ENCODE measurements around the gene SHTN1. TPM values are rescaled to one million over a fixed set of nuclear protein-coding genes. Genes with fewer than 3 reads are reported as not detected.

Gene SHTN1, protein sequence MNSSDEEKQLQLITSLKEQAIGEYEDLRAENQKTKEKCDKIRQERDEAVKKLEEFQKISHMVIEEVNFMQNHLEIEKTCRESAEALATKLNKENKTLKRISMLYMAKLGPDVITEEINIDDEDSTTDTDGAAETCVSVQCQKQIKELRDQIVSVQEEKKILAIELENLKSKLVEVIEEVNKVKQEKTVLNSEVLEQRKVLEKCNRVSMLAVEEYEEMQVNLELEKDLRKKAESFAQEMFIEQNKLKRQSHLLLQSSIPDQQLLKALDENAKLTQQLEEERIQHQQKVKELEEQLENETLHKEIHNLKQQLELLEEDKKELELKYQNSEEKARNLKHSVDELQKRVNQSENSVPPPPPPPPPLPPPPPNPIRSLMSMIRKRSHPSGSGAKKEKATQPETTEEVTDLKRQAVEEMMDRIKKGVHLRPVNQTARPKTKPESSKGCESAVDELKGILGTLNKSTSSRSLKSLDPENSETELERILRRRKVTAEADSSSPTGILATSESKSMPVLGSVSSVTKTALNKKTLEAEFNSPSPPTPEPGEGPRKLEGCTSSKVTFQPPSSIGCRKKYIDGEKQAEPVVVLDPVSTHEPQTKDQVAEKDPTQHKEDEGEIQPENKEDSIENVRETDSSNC
- total RNA-seq: 10 to 100 TPM; 33.6 to 34.1 TPM
- long read RNA-seq, full-length matches to known transcripts: 25 of 36 reads
- long read RNA-seq, partial matches to known transcripts: 6 of 36 reads
- long read RNA-seq, other reads (novel, unspliced or antisense): 5 of 36 reads

DNA sequence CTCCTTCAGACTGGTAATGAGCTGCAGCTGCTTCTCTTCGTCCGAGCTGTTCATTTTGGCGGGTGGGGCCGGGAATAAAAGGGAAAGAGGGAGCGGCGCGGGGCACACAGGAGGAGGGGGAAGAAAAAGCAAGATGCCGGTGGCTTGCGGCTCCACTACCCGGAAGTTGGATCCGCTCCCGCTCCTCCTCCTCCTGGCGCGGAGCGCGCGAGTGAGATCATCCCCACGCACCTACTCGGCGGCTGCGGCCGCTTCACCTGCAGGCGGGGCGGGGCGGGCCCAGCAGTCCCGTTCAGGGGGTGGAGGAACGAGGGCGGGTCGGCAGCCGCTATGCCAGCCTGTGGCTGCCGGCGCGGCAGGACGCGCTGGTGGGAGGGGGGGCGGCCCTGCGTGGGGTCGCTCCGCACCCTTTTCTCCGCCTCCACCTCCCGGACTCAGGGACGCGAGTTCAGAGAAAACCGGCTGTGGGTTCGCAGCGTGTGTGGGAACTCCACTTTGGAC is at the start of gene SHTN1:
Gene SHTN1 (minus strand): TSS at position 162 of the 501 bp plus-strand sequence. CDS start 108 bp downstream, at position 54.
- peak; percentile 88 to 91 for DNase-seq
- intact Hi-C loops (cut with DNase I, micrococcal nuclease): no loop called here
- peak; percentile 95 for ATAC-seq

DNA sequence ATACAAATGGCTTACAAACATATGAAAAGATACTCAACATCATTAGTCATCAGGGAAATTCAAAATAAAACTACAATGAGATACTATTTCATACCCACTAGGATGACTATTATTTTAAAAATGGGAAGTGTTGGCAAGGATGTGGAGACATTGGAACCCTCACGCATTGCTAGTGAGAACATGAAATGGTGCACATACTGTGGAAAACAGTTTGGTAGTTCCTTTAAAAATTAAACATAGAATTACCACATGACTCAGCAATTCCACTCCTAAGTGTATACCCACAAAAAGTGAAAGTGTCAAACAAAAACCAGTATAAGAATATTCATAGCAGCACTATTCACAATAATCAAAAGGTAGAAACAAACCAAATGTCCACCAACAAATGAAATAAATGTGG is 48.5 kb upstream of the SHTN1 start:
- DNase-seq (no peak), ATAC-seq (no peak)
- intact Hi-C loops (cut with DNase I, micrococcal nuclease): no loop called here

DNA sequence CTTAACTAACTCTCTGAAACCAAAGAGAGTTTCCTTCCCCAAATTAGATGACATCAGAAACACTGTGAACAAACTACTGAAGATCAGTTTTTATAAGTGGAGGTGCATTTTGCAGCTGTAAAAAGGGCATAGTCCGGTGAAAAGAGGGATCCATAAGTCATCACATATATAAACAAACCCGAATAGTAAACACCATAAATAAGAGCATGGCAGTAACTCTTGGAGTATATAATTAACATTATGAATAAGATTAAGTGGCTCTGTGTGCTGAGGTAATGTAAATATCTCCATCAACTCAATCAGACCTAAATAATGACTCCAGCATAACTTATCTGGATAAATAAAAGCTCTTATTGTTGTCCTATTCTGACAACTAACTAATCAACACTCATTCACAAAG is 43.0 kb upstream of the SHTN1 start:
- intact Hi-C loops (cut with DNase I, micrococcal nuclease): no loop called here
- no peak for ATAC-seq
- no peak for DNase-seq

DNA sequence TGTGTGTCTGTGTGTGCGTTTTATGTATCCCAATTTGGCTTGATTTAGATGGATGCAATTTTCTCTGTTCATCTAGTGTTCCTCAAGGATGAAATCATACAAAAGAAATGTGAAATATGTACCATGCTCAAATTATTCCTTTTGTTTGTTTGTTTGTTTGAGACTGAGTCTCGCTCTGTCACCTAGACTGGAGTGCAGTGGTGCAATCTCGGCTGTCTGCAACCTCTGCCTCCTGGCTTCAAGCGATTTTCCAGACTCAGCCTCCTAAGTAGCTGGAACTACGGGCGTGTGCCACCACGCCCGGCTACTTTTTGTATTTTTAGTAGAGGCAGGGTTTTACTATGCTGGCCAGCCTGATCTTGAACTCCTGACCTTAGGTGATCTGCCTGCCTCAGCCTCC is 11.3 kb upstream of the SHTN1 start:
- no peak for ATAC-seq
- DNase-seq: no peak
- intact Hi-C loops (cut with DNase I, micrococcal nuclease): no loop called here

DNA sequence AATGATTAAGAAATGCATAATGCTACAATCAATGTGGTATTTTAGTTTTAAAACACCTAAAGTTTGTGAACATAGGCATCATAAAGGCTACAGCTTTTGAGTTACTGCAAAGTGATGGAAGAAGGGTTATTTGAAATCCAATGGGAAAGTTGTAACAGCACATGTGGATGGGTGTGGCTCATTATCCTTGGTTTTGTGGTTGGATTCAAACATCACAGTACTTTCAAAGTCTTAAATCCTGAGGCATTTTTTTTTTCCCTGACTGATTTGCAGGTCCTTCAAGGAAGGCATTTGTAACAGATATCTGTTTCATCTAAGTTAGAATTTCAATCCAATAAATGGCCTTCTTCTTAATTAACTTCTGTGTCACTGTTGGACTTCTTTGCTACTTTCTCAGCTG is 9.8 kb upstream of the SHTN1 start:
- DNase-seq: no peak
- ATAC-seq: no peak
- intact Hi-C loops (cut with DNase I, micrococcal nuclease): no loop called here

DNA sequence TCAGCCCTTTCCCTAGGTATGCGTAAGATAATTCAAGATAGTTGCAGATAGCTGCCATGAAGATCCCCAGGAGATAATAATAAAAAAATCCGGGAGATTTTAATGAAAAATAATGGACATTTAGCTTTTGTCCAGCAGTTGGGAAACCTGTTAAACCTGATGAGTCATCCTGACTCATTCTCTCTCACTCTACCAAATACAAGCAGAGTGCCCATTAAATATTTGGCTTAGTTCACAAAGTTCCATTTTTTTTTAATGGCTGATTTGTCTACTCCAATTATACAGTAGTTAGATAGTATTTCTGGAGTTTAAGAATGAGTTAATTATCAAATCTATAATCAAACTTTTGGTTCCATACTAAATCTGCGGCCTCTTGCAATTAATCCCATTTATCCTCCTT is 2.1 kb upstream of the SHTN1 start:
- no peak for DNase-seq
- no peak for ATAC-seq
- intact Hi-C loops (cut with DNase I, micrococcal nuclease): no loop called here

DNA sequence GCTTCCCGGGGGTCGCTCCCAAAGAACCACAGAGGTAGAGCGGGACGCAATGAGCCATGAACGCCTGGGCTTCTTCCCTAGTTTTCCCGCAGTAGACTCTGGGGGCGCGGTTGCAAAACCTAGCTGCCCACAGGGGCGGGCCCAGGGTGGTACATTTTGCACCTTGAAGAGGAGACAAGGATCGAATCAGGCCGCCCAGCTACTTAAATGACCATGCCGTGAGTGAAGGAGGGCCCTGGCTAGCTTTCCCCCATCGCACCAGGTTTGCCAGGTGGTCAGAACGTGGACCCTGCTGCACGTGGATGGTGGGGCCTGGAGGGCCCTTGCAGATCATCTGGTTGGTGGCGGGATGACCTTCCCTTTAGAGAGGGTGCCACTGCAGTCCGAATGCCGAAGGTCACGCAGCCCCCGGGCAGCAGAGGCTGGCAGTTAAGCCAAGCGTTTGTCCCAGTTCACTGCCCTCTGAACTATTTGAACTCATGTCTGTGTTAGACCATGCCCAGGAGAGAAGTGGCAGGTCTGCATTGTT is 604 bp upstream of the SHTN1 start:
- ATAC-seq (peak; percentile 16), DNase-seq (peak in 1 of 2 donors; percentile 30)
- intact Hi-C loops (cut with DNase I, micrococcal nuclease): no loop called here

DNA sequence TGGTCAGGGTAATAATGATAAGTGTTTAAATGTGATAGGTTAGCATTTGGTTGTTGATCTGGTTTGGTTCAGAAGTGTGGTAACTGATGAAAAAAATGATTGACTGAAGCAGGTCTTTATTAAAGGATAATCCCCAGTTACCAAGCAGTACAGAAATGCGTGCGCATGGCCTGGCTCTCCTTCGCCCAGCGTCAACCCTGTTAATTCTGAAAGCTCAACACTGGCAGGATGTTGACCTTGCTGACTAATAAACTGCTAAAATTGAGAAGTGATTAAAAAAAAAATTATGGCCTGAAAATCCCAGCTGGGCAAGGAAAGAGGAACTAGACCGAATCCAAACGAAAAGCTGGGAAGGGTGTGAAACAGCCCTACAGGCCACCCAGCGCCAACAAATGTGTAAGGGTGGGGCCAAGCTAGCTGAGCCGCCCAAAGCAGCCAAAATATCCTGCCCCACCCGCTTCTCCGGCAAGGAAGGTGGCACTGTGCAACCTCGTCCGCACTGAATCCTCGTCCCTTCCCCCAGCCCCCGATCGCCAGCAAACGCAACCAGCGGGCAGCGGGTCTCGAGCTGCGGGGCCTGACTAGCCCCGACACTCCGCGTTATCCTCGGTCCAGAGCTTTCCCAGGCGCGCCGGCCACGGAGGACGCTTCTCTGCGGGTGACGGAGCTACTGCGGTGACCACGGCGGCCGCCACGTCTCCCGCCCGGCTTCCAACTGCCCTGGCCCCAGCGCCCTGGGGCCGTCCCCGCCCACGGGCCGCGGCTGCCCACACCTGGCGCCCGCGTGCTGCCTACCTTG is 561 bp downstream of the SHTN1 start:
- peak; percentile 70 to 73 for DNase-seq
- ATAC-seq: peak; percentile 75
- intact Hi-C loops (cut with DNase I, micrococcal nuclease): no loop called here

DNA sequence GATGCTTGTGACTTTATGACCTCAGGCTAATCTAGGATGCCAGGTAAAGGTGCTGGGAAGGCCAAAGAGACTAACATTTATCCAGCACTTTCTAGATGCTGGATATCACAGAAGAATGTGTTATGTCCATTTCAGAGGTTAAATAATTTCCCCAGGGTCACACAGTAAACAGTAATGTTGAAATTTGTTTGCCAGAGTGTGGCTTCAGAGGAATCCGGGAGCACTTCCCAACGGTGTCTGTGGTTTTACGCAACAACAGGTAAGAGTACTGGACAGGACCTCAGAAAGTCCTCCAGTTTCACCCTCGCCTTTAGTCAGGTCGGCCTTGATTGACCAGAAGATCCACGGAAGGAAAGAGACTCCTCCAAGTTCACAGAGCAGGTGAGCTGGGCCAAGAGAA is 1.7 kb downstream of the SHTN1 start:
- intact Hi-C loops (cut with DNase I, micrococcal nuclease): no loop called here
- DNase-seq (no peak), ATAC-seq (no peak)

DNA sequence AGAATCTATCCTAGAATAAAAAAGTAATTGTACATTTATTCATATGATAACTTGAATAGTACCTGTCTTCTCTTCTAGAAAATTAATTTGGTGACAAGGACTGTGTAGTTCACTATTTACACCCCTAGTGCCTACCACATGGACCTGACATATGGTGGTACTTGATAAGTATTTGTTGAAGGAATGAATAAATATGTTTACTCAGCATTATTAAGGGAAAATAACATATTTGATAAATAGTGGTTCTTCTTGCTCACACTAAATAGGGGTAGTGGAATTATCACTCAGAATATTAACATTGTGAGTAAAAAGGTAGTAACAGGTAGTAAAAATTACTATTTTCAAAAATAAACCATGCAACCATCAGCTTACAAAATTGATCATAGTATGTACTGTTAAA is 2.8 kb downstream of the SHTN1 start:
- ATAC-seq (no peak), DNase-seq (no peak)
- intact Hi-C loops (cut with DNase I, micrococcal nuclease): no loop called here

DNA sequence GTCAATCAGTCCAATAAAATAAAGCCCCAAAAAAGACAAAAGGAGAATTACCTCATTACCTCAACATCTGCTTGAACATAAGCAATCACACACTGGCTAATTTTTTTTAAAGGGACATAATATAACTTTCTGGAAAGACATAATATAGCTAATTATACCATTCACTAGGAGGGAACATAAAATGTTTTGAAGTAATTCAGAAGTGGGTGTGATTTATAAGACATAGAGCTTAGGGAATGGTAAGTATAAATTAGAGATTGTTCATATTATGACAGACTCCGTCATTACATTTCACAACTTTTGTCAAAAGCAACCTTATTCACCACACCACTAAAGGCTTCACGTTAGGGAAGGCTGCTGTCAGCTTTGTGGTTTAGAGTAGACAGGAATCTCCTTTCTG is 3.8 kb downstream of the SHTN1 start:
- no peak for DNase-seq
- intact Hi-C loops (cut with DNase I, micrococcal nuclease): no loop called here
- no peak for ATAC-seq

DNA sequence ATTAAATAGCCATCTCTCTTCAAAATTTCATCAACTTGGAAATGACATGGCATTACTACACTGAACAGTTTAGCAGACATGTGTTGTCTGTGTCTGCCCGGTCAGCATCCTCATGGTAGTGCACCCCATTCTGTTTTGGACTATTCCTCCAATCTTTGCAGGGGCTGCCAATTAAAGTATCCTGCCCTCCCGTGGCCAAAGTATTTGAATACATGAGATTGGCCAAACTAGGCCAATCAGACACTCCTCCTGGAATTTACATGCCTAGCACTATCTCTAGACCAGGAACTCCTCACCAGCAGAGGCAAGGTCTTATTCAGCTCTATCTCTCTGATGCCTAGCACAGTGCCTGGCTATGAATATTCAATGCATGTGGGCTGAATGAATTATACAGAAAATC is 4.4 kb downstream of the SHTN1 start:
- intact Hi-C loops (cut with DNase I, micrococcal nuclease): no loop called here
- ATAC-seq (no peak), DNase-seq (no peak)

DNA sequence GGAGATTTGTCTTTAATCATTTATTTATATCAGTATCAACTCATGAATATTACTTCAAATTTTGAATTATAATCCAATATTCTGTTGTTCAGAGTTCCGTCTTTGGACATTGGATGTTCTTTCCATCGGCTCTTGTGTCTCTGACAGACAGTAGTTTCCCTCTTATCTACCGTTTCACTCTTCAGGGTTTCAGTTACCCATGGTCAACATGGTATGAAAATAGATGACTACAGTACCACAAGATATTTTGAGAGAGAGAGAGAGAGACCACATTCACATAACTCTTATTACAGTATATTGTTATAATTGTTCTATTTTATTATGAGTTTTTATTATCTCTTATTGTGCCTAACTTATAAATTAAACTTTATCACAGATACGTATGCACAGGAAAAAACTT is 6.8 kb downstream of the SHTN1 start:
- ATAC-seq (no peak), DNase-seq (no peak)
- intact Hi-C loops (cut with DNase I, micrococcal nuclease): no loop called here

DNA sequence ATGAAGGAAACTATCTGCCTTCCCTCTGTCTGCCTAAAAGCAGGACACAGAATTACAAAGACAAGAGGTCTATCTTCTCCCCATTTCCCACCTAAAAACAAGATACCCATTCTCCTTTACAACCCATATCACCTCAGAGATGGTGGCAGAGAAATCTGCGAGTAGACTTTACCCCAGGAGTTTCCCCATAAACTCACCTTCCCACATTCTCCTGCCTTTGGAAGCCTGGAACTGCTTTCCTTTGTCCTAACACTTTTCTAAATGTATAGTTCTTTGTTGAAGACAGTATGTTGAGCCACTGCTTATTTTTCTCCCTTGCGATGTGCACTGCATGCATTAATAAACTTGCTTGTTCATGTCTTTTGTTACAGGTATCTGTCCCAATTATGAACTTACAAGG is 8.0 kb downstream of the SHTN1 start:
- intact Hi-C loops (cut with DNase I, micrococcal nuclease): no loop called here
- DNase-seq (no peak), ATAC-seq (peak; percentile 86)

DNA sequence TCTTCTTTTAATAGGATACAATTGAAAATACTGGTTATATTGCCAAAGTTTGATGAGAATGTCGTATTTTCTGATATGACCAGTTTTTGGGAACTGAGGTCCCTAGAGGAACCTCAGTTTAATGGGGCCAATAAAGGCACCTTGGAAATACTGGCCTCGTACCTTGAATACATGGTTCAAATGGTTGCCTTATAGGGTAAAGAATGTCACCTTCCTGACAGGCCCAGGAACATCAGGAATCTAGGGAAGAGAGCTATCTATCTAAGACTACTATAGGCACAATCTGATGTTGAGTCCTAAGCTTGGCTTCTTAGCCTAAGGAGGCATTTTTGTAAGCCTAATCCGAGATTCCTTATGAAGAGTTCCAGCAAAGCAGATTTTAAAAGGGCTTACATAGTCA is 9.3 kb downstream of the SHTN1 start:
- intact Hi-C loops (cut with DNase I, micrococcal nuclease): no loop called here
- ATAC-seq (no peak), DNase-seq (no peak)

DNA sequence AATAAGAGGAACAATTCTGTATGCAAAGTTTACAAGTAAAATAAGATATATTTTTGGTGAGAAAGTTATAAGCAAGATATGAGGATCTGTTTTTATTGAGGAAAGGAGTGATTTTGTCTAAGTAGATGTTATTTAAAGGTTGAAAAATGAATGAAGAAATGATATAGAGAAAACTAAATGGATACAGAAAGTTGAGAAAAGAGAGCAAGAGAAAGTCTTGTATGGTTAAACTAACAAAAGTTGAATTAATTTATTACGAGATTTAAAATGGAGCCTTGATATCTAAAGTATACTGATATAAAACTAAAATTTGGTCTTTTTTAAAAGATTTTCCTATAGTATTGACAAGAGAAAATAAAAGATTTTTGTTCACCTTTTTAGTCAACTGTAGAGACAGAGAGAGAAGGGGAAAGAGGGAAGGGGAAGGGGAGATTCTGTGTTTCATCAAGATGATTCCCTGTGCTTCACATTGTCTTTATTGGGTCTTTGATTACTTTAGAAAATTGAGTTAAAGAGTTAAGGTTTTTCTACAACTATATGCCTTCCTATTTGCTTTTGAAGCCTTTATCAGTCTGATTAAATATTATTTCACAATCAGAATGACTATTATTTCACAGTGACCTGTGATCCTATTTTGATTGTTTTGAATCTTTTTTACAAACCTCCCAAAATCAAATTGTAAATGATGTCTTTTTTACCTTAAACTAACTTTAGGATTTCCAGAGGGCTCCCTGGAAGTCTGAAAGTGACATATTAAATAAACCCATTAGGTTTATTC is 10.7 kb downstream of the SHTN1 start:
- DNase-seq (no peak), ATAC-seq (no peak)
- intact Hi-C loops (cut with DNase I, micrococcal nuclease): no loop called here

DNA sequence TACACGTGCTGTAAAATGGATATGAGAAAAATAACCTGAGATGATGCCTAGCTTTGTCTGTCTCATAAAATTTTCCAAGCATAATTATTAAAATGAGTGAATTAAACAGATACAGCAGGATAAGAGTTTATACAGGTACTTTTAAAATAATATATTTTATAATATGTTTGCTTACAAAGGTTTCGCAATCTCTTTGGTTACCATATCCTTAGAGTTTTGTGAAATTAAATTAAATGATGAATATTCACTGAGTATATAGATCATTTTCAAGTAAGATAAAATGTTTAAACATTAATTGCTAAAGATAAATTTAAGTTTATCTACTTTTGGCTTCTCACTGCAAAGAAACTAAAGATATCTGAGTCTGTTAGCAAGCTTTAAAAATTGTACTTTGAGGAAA is 11.4 kb downstream of the SHTN1 start:
- DNase-seq (no peak), ATAC-seq (no peak)
- intact Hi-C loops (cut with DNase I, micrococcal nuclease): no loop called here

DNA sequence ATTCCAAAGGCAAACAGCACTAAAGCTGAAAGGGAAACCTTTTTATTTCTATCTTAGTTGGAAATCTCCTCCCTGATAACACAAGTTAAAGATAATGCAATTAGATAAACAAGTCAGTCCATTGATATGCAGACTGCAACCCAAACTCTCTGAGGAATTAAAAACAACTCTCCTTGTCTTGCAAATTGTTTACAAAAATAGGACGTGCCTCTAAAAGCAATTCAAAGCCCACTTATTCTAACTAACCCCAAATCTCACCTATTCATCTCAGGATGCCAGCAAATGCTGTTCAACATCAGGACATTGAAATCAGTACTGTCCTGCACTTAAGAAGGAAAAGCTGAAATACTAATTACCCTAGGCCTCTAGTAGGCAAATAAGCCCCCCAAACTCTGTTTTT is 12.8 kb downstream of the SHTN1 start:
- intact Hi-C loops (cut with DNase I, micrococcal nuclease): no loop called here
- no peak for ATAC-seq
- DNase-seq: no peak
